Lower lobe of right lung (tissue), 2 donors: ENCODE results near the gene GGCT. TPM values are rescaled to one million over a fixed set of nuclear protein-coding genes. Genes with fewer than 3 reads are reported as not detected.
"Not testable (repeated sequence)": the region's sequence is repeated elsewhere in the genome, so short reads cannot be mapped to it uniquely, and the experiment has no call there.

ENCODE experiments used
- ATAC-seq, 2 donors: fragments of 200-7000 bp; cut with Tn5 transposase; one replicate each; pipeline ENCODE4 v1.9.1; 2020 to 2022; ENCODE audit warnings: mild to moderate bottlenecking in 2 of 2, moderate library complexity in 2 of 2
- DNase-seq: peaks from one replicate; pipeline ENCODE4 v3.0.0-alpha.2; 2020
- H3K27ac ChIP-seq: fragments of 200-600 bp; one replicate; pipeline ENCODE4 v1.8.0; 2022
- H3K27me3 ChIP-seq: fragments of 200-600 bp; one replicate; pipeline ENCODE4 v1.8.0; 2022; ENCODE audit warnings: low read depth
- H3K36me3 ChIP-seq: fragments of 200-600 bp; one replicate; pipeline ENCODE4 v1.8.0; 2022; ENCODE audit warnings: mild to moderate bottlenecking
- H3K4me1 ChIP-seq: fragments of 200-600 bp; one replicate; pipeline ENCODE4 v1.8.0; 2022
- H3K4me3 ChIP-seq: fragments of 200-600 bp; one replicate; pipeline ENCODE4 v1.8.0; 2022; ENCODE audit warnings: mild to moderate bottlenecking
- H3K9me3 ChIP-seq: fragments of 200-600 bp; one replicate; pipeline ENCODE4 v1.8.0; 2022
- intact Hi-C: fragments of 100-400 bp; cut with DNase I; formaldehyde crosslinking; loops from one replicate; pipeline ENCODE4 v1.11.0; 2022
- total RNA-seq: library from RNA; stranded (reverse); fragmentation: NEBNext Ultra II Directional; extraction: Animal tissue kit (Norgen Biotek cat#: 25700); gene quantifications from one replicate; pipeline ENCODE4 v1.2.1, GENCODE V29; 2021
- TF ChIP-seq, protein P1 (sequence below): fragments of 200-600 bp; IDR thresholded peaks from one replicate; pipeline ENCODE4 v1.8.0; 2022; ENCODE audit warnings: antibody characterized with exemption, mild to moderate bottlenecking
- donor health status: DM: no; HTN: yes; CAD: no; lungs with severe emphysema.

GGCT gene
- total RNA-seq, 1 donor from 2014 or later, result 28.8 TPM

- Histone ChIP-seq H3K4me3 (no peak overlapping the region), H3K27me3 (no peaks in the 10 kb centered on the region), H3K36me3 (no peaks in the 10 kb centered on the region), H3K27ac (no peak overlapping the region), H3K4me1 (no peaks in the 10 kb centered on the region), H3K9me3 (no peaks in the 10 kb centered on the region)
- intact Hi-C loops, result no loop called here
- no peak for DNase-seq
- TF ChIP-seq, protein P1, sequence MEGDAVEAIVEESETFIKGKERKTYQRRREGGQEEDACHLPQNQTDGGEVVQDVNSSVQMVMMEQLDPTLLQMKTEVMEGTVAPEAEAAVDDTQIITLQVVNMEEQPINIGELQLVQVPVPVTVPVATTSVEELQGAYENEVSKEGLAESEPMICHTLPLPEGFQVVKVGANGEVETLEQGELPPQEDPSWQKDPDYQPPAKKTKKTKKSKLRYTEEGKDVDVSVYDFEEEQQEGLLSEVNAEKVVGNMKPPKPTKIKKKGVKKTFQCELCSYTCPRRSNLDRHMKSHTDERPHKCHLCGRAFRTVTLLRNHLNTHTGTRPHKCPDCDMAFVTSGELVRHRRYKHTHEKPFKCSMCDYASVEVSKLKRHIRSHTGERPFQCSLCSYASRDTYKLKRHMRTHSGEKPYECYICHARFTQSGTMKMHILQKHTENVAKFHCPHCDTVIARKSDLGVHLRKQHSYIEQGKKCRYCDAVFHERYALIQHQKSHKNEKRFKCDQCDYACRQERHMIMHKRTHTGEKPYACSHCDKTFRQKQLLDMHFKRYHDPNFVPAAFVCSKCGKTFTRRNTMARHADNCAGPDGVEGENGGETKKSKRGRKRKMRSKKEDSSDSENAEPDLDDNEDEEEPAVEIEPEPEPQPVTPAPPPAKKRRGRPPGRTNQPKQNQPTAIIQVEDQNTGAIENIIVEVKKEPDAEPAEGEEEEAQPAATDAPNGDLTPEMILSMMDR, result no peak
- ATAC-seq, result no peak
Observed at GRCh38 chr7:30485667-30486066, 19.0 kb downstream of the GGCT start.

GRCh38 chr7:30481416-30481815, 23.2 kb downstream of the GGCT start:
- H3K4me3 ChIP-seq, H3K27ac ChIP-seq, H3K27me3 ChIP-seq, intact Hi-C loops, DNase-seq, H3K9me3 ChIP-seq, H3K36me3 ChIP-seq, ATAC-seq: not testable (repeated sequence)
- peaks cover 23% of the 10 kb centered on the region for H3K4me1 ChIP-seq

GRCh38 chr7:30479202-30480120, 25.2 kb downstream of the GGCT start:
- H3K27ac ChIP-seq, result peak overlapping the region; percentile 94
- no peak for DNase-seq

DNA sequence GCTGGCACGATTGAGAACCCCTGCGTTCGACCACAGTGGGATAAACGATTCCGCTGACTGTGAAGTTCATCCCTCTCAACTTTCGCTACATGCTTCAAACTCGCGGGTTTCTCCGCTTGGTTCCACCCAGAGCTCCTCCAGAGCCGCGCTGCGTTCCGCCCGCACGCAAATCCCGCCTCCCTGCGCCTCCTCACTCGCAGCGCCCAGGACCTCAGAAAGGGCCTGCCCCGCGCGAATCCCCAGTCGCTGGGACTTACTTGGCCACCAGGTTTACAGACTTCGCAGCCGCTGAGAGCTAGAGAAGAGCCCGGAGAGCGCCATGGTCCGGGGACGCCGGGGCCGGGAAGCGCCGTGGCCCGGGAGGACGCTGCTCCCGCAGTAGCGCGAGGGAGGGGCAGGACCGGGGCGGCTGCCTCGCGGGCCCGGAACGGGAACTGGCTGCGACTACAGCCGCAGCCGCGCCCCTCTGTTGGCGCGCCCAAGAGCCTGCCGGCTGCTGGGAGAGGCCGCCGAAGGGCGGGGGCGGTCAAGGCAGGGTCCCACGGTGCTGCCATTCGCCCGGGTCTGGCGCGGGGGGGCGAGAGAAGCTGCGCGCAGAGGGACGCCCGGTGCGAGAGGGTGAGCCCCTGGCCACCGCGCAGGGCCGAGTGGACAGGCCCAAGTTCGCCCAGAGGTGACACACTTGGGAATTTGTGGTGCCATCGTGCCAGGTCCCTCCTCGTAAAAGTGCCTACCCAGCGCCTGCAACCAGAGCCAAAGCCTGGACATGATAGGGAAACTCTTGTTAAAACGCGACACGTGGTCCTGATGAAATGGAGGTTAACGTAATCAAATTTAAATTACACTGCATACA, 26.1 kb downstream of the GGCT start, which contains the start of gene NOD1:
TSS of gene NOD1 (minus strand) at position 436 of the 853 bp plus-strand sequence. CDS start 21,863 bp downstream, outside the sequence.
- TF ChIP-seq, protein P1, result no peak
- Histone ChIP-seq H3K36me3 (no peaks in the 10 kb centered on the region), H3K27me3 (no peaks in the 10 kb centered on the region), H3K9me3 (no peaks in the 10 kb centered on the region), H3K27ac (peak within 1 kb of the TSS; percentile 94), H3K4me3 (peak within 1 kb of the TSS; percentile 86), H3K4me1 (peaks cover 52% of the 10 kb centered on the region)
- ATAC-seq, result peak; percentile 97
- intact Hi-C loops, result no loop called here
- DNase-seq, result peak; percentile 90

More at GRCh38 chr7:30479202-30480120, 25.2 kb downstream of the GGCT start:
- Histone ChIP-seq H3K4me1 (peaks cover 43% of the 10 kb centered on the region), H3K9me3 (no peaks in the 10 kb centered on the region), H3K4me3 (peak overlapping the region; percentile 86), H3K36me3 (no peaks in the 10 kb centered on the region), H3K27me3 (no peaks in the 10 kb centered on the region)
- TF ChIP-seq, protein P1, result no peak
- peak; percentile 26 to 57 for ATAC-seq
- intact Hi-C loops, result no loop called here

- no peaks in the 10 kb centered on the region for H3K36me3 ChIP-seq
- intact Hi-C loops, result no loop called here
- H3K9me3 ChIP-seq, result no peaks in the 10 kb centered on the region
- H3K27ac ChIP-seq, result peak overlapping the region; percentile 94
- ATAC-seq (peak; percentile 5 to 27), DNase-seq (no peak)
- TF ChIP-seq, protein P1, result no peak
- H3K27me3 ChIP-seq, result no peaks in the 10 kb centered on the region
- peaks cover 72% of the 10 kb centered on the region for H3K4me1 ChIP-seq
- H3K4me3 ChIP-seq, result peak overlapping the region; percentile 86
Observed at GRCh38 chr7:30476459-30477145, 28.0 kb downstream of the GGCT start.
